PC-3 (cell line): ENCODE results near the gene C22orf42. TPM values are rescaled to one million over a fixed set of nuclear protein-coding genes. Genes with fewer than 3 reads are reported as not detected.

Experiments
- ATAC-seq: fragments of 200-7000 bp; cut with Tn5 transposase; 2 replicates; pipeline ENCODE4 v1.9.1; 2020; ENCODE audit warnings: mild to moderate bottlenecking, moderate library complexity
- BruUV-seq: library from RNA; stranded (reverse); fragments of 400-500 nt; replicated peaks from 2 replicates; lab custom pipeline; 2021; lab: Mats Ljungman, UMichigan
- CTCF ChIA-PET: fragments of 300-600 bp; sonication (Branson Sonifier 250); formaldehyde crosslinking; loops from one replicate; lab custom pipeline; 2022; ENCODE audit warnings: antibody characterized with exemption; lab: Charles Lee
- POLR2A ChIA-PET: fragments of 300-600 bp; sonication (Branson Sonifier 250); formaldehyde crosslinking; loops from one replicate; lab custom pipeline; 2022; ENCODE audit warnings: antibody characterized with exemption; ENCODE audit not compliant: unreplicated experiment; lab: Charles Lee
- DNase-seq: peaks from one replicate; pipeline ENCODE4 v3.0.0-alpha.2; 2015
- H2AFZ ChIP-seq: fragments of 300-600 bp; sonication (generic); 2 replicates; pipeline ENCODE4 v1.6.0; 2016; ENCODE audit warnings: antibody characterized with exemption, low read length
- H3F3A ChIP-seq: fragments of 300-600 bp; sonication (generic); one replicate; pipeline ENCODE4 v1.6.0; 2017; ENCODE audit warnings: antibody characterized with exemption, low read length, control low read depth, mild to moderate bottlenecking; ENCODE audit not compliant: unreplicated experiment
- H3K27ac ChIP-seq: fragments of 300-600 bp; sonication (generic); 2 replicates; pipeline ENCODE4 v1.5.1; 2016; ENCODE audit warnings: mild to moderate bottlenecking, low read length
- H3K27me3 ChIP-seq: fragments of 300-600 bp; sonication (generic); 2 replicates; pipeline ENCODE4 v1.6.1; 2016; ENCODE audit warnings: low read length, mixed read lengths
- H3K36me3 ChIP-seq: fragments of 300-600 bp; sonication (generic); 2 replicates; pipeline ENCODE4 v1.6.1; 2016; ENCODE audit warnings: low read depth, mixed run types, low read length, mixed read lengths
- H3K4me1 ChIP-seq: fragments of 300-600 bp; sonication (generic); 2 replicates; pipeline ENCODE4 v1.5.1; 2016; ENCODE audit warnings: low read length; ENCODE audit not compliant: insufficient read depth
- H3K4me2 ChIP-seq: fragments of 300-600 bp; sonication (generic); 2 replicates; pipeline ENCODE4 v1.6.0; 2016; ENCODE audit warnings: low read length
- H3K4me3 ChIP-seq: fragments of 300-600 bp; sonication (generic); 2 replicates; pipeline ENCODE4 v1.5.1; 2016; ENCODE audit warnings: mild to moderate bottlenecking, low read length, mixed read lengths
- H3K79me2 ChIP-seq: fragments of 300-600 bp; sonication (generic); 2 replicates; pipeline ENCODE4 v1.6.1; 2017; ENCODE audit warnings: low read length, mixed read lengths
- H3K9ac ChIP-seq: fragments of 300-600 bp; sonication (generic); 2 replicates; pipeline ENCODE4 v1.6.0; 2016; ENCODE audit warnings: mild to moderate bottlenecking, low read length
- H3K9me2 ChIP-seq: fragments of 300-600 bp; sonication (generic); replicated peaks from 2 replicates; pipeline ENCODE4 v1.6.1; 2016; ENCODE audit warnings: mixed run types, low read length, mixed read lengths
- H3K9me3 ChIP-seq: fragments of 300-600 bp; sonication (generic); 2 replicates; pipeline ENCODE4 v1.6.1; 2016; ENCODE audit warnings: low read length, mixed read lengths
- H4K20me1 ChIP-seq: fragments of 300-600 bp; sonication (generic); 2 replicates; pipeline ENCODE4 v1.6.1; 2016; ENCODE audit warnings: low read length, mixed read lengths
- CTCF ChIP-seq: fragments of 300-600 bp; sonication (generic); conservative IDR thresholded peaks from 2 replicates; pipeline ENCODE4 v1.5.1; 2017; ENCODE audit warnings: antibody characterized with exemption, low read depth, mild to moderate bottlenecking, low read length
- EZH2 ChIP-seq: fragments of 300-600 bp; sonication (generic); IDR thresholded peaks from one replicate; pipeline ENCODE4 v1.6.1; 2017; ENCODE audit warnings: antibody characterized with exemption, mild to moderate bottlenecking, low read length; ENCODE audit not compliant: unreplicated experiment
- EZH2phosphoT487 ChIP-seq: fragments of 300-600 bp; sonication (generic); IDR thresholded peaks from 2 replicates; pipeline ENCODE4 v1.6.1; 2018; ENCODE audit warnings: mild to moderate bottlenecking, antibody characterized with exemption, low read length, borderline replicate concordance
- intact Hi-C: fragments of 100-400 bp; cut with micrococcal nuclease; formaldehyde crosslinking; loops from 2 replicates; pipeline ENCODE4 v1.9.0; 2023
- total RNA-seq: library from RNA; depleted of rRNA; stranded (reverse); fragments of >200 nt; gene quantifications from 2 replicates; pipeline ENCODE4 v1.2.3, GENCODE V29; 2014; rRNA removed

The C22orf42 gene
- total RNA-seq, 1 experiment from 2014 or later, result not detected

GRCh38 chr22:32103658-32104315, 55.3 kb downstream of the C22orf42 start:
- H3K4me2 ChIP-seq, result no peak overlapping the region

GRCh38 chr22:32100711-32101110, 58.4 kb downstream of the C22orf42 start:
- no peak for DNase-seq
- Histone ChIP-seq H3K9ac (no peak overlapping the region), H3K79me2 (no peaks in the 10 kb centered on the region), H3K4me2 (no peak overlapping the region), H3K4me1 (no peaks in the 10 kb centered on the region), H4K20me1 (no peaks in the 10 kb centered on the region), H2AFZ (no peak overlapping the region), H3K27me3 (peaks cover 23% of the 10 kb centered on the region), H3K9me3 (no peaks in the 10 kb centered on the region), H3F3A (no peaks in the 10 kb centered on the region), H3K9me2 (no peaks in the 10 kb centered on the region), H3K4me3 (no peak overlapping the region), H3K27ac (no peak overlapping the region), H3K36me3 (no peaks in the 10 kb centered on the region)
- ChIA-PET CTCF (interaction anchor here (0.8 kb wide), 1 partner anchor 130 kb away, joined by 3 read pairs; no protein-coding TSS in a partner anchor), POLR2A (no interaction called here)
- no TSS peak for BruUV-seq
- intact Hi-C loops, result loop anchor here (5.0 kb wide), 1 partner anchor 107 kb away; the partner anchor contains the start of gene RFPL2
- ATAC-seq, result no peak
- no peak for TF ChIP-seq EZH2phosphoT487
- no peak for TF ChIP-seq CTCF
- TF ChIP-seq EZH2, result no peak

More at GRCh38 chr22:32103658-32104315, 55.3 kb downstream of the C22orf42 start:
- ChIA-PET POLR2A (interaction anchor here (0.7 kb wide), 1 partner anchor 391 kb away, joined by 4 read pairs; no protein-coding TSS in a partner anchor), CTCF (interaction anchor here (0.5 to 0.8 kb wide), 3 partner anchors 12 to 108 kb away, joined by 3 to 5 read pairs (median 4); no protein-coding TSS in a partner anchor)
- no TSS peak for BruUV-seq
- Histone ChIP-seq H3K4me1 (no peaks in the 10 kb centered on the region), H3K79me2 (no peaks in the 10 kb centered on the region), H3K9ac (no peak overlapping the region), H3K27me3 (peaks cover 12% of the 10 kb centered on the region; the same call in 1 of the 2 replicates), H3F3A (no peaks in the 10 kb centered on the region), H2AFZ (no peak overlapping the region), H3K27ac (no peak overlapping the region), H3K4me3 (no peak overlapping the region), H4K20me1 (no peaks in the 10 kb centered on the region), H3K9me3 (no peaks in the 10 kb centered on the region), H3K9me2 (no peaks in the 10 kb centered on the region), H3K36me3 (no peaks in the 10 kb centered on the region)
- ATAC-seq (peak; percentile 62), DNase-seq (peak; percentile 37)
- intact Hi-C loops, result loop anchor here (1.0 to 5.0 kb wide), 2 partner anchors 104 to 163 kb away; partner anchors contain the start of gene RFPL2
- no peak for TF ChIP-seq EZH2phosphoT487
- TF ChIP-seq CTCF, result peak; percentile 68

Other genes with a start within 250 kb of the C22orf42 start
- 75.0 and 95.7 TPM in 2 replicates for gene YWHAH, start 214.8 kb downstream of the C22orf42 start, total RNA-seq
- gene SLC5A1, start 116.0 kb downstream of the C22orf42 start, total RNA-seq, result 0.12 TPM in 1 of 2 replicates, not detected in the other
- not detected in 2 replicates for gene RFPL2, start 45.8 kb upstream of the C22orf42 start, total RNA-seq
- gene SLC5A4, start 96.0 kb upstream of the C22orf42 start, total RNA-seq, result not detected in 2 replicates
- not detected in 2 replicates for gene RFPL3, start 198.6 kb upstream of the C22orf42 start, total RNA-seq